OCI-LY1 (cell line): ENCODE measurements around the gene FOXJ1.

Experiments used
- H2AFZ ChIP-seq: fragments of 200-600 bp; sonication (generic), shearing (Covaris generic); 2 replicates; pipeline ENCODE4 v1.6.0; 2014; ENCODE audit warnings: antibody characterized with exemption, mild to moderate bottlenecking, low read length
- H3F3A ChIP-seq: fragments of 200-600 bp; sonication (generic), shearing (Covaris generic); 2 replicates; pipeline ENCODE4 v1.6.0; 2014; ENCODE audit warnings: mild to moderate bottlenecking, antibody characterized with exemption, low read length, moderate library complexity; ENCODE audit not compliant: insufficient read depth
- H3K27ac ChIP-seq: fragments of 200-600 bp; sonication (generic); 2 replicates; pipeline ENCODE4 v1.5.1; 2014; ENCODE audit warnings: low read length, mixed run types, mild to moderate bottlenecking, low read depth; ENCODE audit not compliant: poor library complexity, severe bottlenecking
- H3K27me3 ChIP-seq: fragments of 200-600 bp; sonication (generic); 2 replicates; pipeline ENCODE4 v1.6.0; 2014; ENCODE audit warnings: antibody characterized with exemption, mild to moderate bottlenecking, low read length, moderate library complexity; ENCODE audit not compliant: insufficient read depth
- H3K36me3 ChIP-seq: fragments of 200-600 bp; sonication (generic); 2 replicates; pipeline ENCODE4 v1.6.1; 2014; ENCODE audit warnings: mild to moderate bottlenecking, antibody characterized with exemption, low read length, moderate library complexity, mixed read lengths; ENCODE audit not compliant: insufficient read depth
- H3K4me1 ChIP-seq: fragments of 200-600 bp; sonication (generic); 2 replicates; pipeline ENCODE4 v1.5.1; 2014; ENCODE audit warnings: mild to moderate bottlenecking, low read length, moderate library complexity; ENCODE audit not compliant: insufficient read depth, severe bottlenecking
- H3K4me2 ChIP-seq: fragments of 200-600 bp; sonication (generic), shearing (Covaris generic); 2 replicates; pipeline ENCODE4 v1.6.1; 2014; ENCODE audit warnings: low read length
- H3K4me3 ChIP-seq: fragments of 200-600 bp; sonication (generic); 2 replicates; pipeline ENCODE4 v1.5.1; 2014; ENCODE audit warnings: low read length, low read depth, mild to moderate bottlenecking, mixed read lengths; ENCODE audit not compliant: poor library complexity, severe bottlenecking
- H3K79me2 ChIP-seq: fragments of 200-600 bp; shearing (Covaris generic); 2 replicates; pipeline ENCODE4 v1.6.1; 2016; ENCODE audit warnings: mixed run types, low read length, mixed read lengths; ENCODE audit not compliant: insufficient read depth
- H3K9ac ChIP-seq: fragments of 200-600 bp; sonication (generic), shearing (Covaris generic); 2 replicates; pipeline ENCODE4 v1.6.1; 2014; ENCODE audit warnings: mild to moderate bottlenecking, low read length, mixed read lengths
- H3K9me2 ChIP-seq: fragments of 200-600 bp; sonication (generic), shearing (Covaris generic); 2 replicates; pipeline ENCODE4 v1.6.1; 2014; ENCODE audit warnings: low read depth, mild to moderate bottlenecking, low read length, mixed read lengths
- H3K9me3 ChIP-seq: fragments of 200-600 bp; shearing (Covaris generic); 2 replicates; pipeline ENCODE4 v1.6.1; 2014; ENCODE audit warnings: low read length, mixed read lengths
- H4K20me1 ChIP-seq: fragments of 200-600 bp; sonication (generic), shearing (Covaris generic); 2 replicates; pipeline ENCODE4 v1.6.0; 2016; ENCODE audit warnings: mild to moderate bottlenecking, low read length; ENCODE audit not compliant: insufficient read depth
- EZH2 ChIP-seq: fragments of 200-600 bp; sonication (generic), shearing (Covaris generic); IDR thresholded peaks from 2 replicates; pipeline ENCODE4 v1.8.0; 2017; ENCODE audit warnings: borderline replicate concordance, mixed run types, mild to moderate bottlenecking, antibody characterized with exemption, low read length, moderate library complexity, mixed read lengths
- TF ChIP-seq, protein P1 (sequence below): fragments of 200-600 bp; sonication (generic), shearing (Covaris generic); IDR thresholded peaks from 2 replicates; pipeline ENCODE4 v1.5.1; 2017; ENCODE audit warnings: mild to moderate bottlenecking, antibody characterized with exemption, low read length, moderate library complexity, mixed read lengths

Gene FOXJ1

DNA sequence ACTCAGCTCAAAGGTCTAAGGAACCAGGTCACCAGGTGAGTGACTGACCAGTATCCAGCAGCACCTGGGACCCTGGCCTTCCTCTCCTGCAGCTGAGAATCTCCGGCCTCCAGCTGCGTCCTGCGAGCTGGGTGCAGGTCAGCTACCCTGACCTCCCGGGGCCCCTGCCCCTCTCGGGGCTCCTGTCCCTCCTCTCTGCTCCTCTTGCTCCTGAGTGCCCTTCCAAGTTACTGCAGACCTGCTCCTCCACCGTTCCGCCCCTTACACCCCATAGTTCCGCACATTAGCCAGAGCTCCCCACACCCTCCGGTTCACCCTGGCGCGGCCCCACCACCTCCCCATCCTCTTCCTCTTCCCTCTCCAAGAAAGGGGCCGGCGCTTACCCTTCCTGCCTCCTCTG is 10.6 kb downstream of the FOXJ1 start:
- no peaks in the 10 kb centered on the region for H3K79me2 ChIP-seq
- no peak overlapping the region for H3K9ac ChIP-seq
- TF ChIP-seq, protein P1, sequence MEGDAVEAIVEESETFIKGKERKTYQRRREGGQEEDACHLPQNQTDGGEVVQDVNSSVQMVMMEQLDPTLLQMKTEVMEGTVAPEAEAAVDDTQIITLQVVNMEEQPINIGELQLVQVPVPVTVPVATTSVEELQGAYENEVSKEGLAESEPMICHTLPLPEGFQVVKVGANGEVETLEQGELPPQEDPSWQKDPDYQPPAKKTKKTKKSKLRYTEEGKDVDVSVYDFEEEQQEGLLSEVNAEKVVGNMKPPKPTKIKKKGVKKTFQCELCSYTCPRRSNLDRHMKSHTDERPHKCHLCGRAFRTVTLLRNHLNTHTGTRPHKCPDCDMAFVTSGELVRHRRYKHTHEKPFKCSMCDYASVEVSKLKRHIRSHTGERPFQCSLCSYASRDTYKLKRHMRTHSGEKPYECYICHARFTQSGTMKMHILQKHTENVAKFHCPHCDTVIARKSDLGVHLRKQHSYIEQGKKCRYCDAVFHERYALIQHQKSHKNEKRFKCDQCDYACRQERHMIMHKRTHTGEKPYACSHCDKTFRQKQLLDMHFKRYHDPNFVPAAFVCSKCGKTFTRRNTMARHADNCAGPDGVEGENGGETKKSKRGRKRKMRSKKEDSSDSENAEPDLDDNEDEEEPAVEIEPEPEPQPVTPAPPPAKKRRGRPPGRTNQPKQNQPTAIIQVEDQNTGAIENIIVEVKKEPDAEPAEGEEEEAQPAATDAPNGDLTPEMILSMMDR = no peak
- TF ChIP-seq EZH2 = no peak
- H2AFZ ChIP-seq = no peak overlapping the region
- H4K20me1 ChIP-seq = no peaks in the 10 kb centered on the region
- H3K36me3 ChIP-seq = no peaks in the 10 kb centered on the region
- H3F3A ChIP-seq = no peaks in the 10 kb centered on the region
- H3K9me2 ChIP-seq = no peaks in the 10 kb centered on the region
- peaks cover 15% of the 10 kb centered on the region for H3K27me3 ChIP-seq
- H3K4me1 ChIP-seq = no peaks in the 10 kb centered on the region
- no peak overlapping the region for H3K4me3 ChIP-seq
- H3K9me3 ChIP-seq = no peaks in the 10 kb centered on the region
- H3K4me2 ChIP-seq = no peak overlapping the region
- no peak overlapping the region for H3K27ac ChIP-seq

DNA sequence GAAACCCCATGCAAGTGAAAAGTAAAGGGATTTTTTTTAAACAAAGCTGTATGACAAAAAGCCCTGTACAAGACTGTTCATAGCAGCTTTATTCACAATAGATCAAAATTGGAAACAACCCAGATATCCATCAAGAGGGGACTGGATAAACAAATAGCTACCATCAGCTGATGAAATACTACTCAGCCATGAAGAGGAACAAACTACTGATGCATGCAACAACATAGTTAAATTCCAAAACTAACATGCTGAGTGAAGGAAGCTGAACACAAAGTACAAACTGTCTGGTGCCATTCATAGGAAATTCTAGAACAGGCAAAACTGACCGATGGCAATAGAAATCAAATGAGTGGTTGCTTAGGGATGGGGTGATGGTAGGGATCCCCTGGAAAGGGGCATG is 15.1 kb downstream of the FOXJ1 start:
- H2AFZ ChIP-seq = no peak overlapping the region
- no peaks in the 10 kb centered on the region for H3K36me3 ChIP-seq
- no peak overlapping the region for H3K27ac ChIP-seq
- H3K27me3 ChIP-seq = peaks cover 13% of the 10 kb centered on the region; the same call in 1 of the 2 replicates
- no peak overlapping the region for H3K4me2 ChIP-seq
- no peaks in the 10 kb centered on the region for H4K20me1 ChIP-seq
- H3K4me3 ChIP-seq = no peak overlapping the region
- no peaks in the 10 kb centered on the region for H3K9me2 ChIP-seq
- peaks cover 7% of the 10 kb centered on the region for H3K4me1 ChIP-seq
- H3K9ac ChIP-seq = no peak overlapping the region
- H3K79me2 ChIP-seq = no peaks in the 10 kb centered on the region
- no peaks in the 10 kb centered on the region for H3F3A ChIP-seq
- no peak for TF ChIP-seq EZH2
- TF ChIP-seq, protein P1 = no peak
- no peaks in the 10 kb centered on the region for H3K9me3 ChIP-seq

DNA sequence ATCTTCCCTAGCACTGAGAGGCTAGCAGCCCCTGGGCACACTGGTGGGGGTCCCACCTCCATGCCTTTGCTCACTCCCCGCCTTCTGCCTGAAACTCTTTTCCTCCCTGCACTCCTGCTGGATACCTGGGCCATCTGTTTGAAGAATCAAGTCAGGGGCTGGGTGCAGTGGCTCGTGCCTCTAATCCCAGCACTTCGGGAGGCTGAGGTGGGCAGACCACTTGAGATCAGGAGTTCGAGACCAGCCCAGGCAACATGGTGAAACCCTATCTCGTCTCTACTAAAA is 15.7 kb downstream of the FOXJ1 start:
- no peak overlapping the region for H3K9ac ChIP-seq
- H2AFZ ChIP-seq = no peak overlapping the region
- H3K79me2 ChIP-seq = no peaks in the 10 kb centered on the region
- H3K27ac ChIP-seq = no peak overlapping the region
- H3K36me3 ChIP-seq = no peaks in the 10 kb centered on the region
- H3K4me3 ChIP-seq = no peak overlapping the region
- peaks cover 13% of the 10 kb centered on the region; the same call in 1 of the 2 replicates for H3K27me3 ChIP-seq
- no peaks in the 10 kb centered on the region for H4K20me1 ChIP-seq
- H3F3A ChIP-seq = no peaks in the 10 kb centered on the region
- TF ChIP-seq EZH2 = no peak
- TF ChIP-seq, protein P1 = no peak
- no peaks in the 10 kb centered on the region for H3K9me2 ChIP-seq
- H3K4me1 ChIP-seq = peaks cover 7% of the 10 kb centered on the region
- no peaks in the 10 kb centered on the region for H3K9me3 ChIP-seq
- no peak overlapping the region for H3K4me2 ChIP-seq
